Esophagus muscularis mucosa (tissue), 4 donors: ENCODE results near the gene GRK5. TPM values are rescaled to one million over a fixed set of nuclear protein-coding genes. Genes with fewer than 3 reads are reported as not detected.

Experiments used
- DNase-seq: peaks from one replicate; pipeline ENCODE4 v3.0.0-alpha.2; 2017; ENCODE audit errors: extremely low spot score
- H3K27ac ChIP-seq, 4 donors: fragments of 200-600 bp; sonication (generic); replicated peaks in 1 of 4; 1 replicate in 3 of 4; 2 replicates in 1 of 4; pipeline ENCODE4 v1.5.1; 2016 to 2019; ENCODE audit warnings: mild to moderate bottlenecking in 1 of 4
- H3K27me3 ChIP-seq, 4 donors: fragments of 200-600 bp; sonication (generic); one replicate each; pipeline versions ENCODE4 v1.5.1 to v1.6.0; 2016 to 2019
- H3K36me3 ChIP-seq, 4 donors: fragments of 200-600 bp; sonication (generic); one replicate each; pipeline ENCODE4 v1.5.1; 2016 to 2019
- H3K4me1 ChIP-seq, 4 donors: fragments of 200-600 bp; sonication (generic); one replicate each; pipeline ENCODE4 v1.5.1; 2016 to 2019
- H3K4me3 ChIP-seq, 4 donors: fragments of 200-600 bp; sonication (generic); 1 replicate in 2 of 4; 2 replicates in 2 of 4; pipeline ENCODE4 v1.5.1; 2016 to 2019; ENCODE audit warnings: mild to moderate bottlenecking in 4 of 4, moderate library complexity in 1 of 4
- H3K9me3 ChIP-seq, 4 donors: fragments of 200-600 bp; sonication (generic); 1 replicate in 3 of 4; 2 replicates in 1 of 4; pipeline ENCODE4 v1.5.1; 2016 to 2019
- CTCF ChIP-seq, 3 experiments: fragments of 200-600 bp in 2 of 3; fragments of 450-650 bp in 1 of 3; sonication (generic) in 2 of 3; IDR thresholded peaks; one replicate each; pipeline ENCODE4 v1.5.1; 2017 to 2019; ENCODE audit warnings: antibody characterized with exemption in 3 of 3, mild to moderate bottlenecking in 2 of 3, moderate library complexity in 1 of 3
- EP300 ChIP-seq: sonication (generic); formaldehyde crosslinking; IDR thresholded peaks from one replicate; pipeline ENCODE4 v1.6.1; 2017; ENCODE audit warnings: antibody characterized with exemption
- POLR2A ChIP-seq: fragments of 450-650 bp; IDR thresholded peaks from one replicate; pipeline ENCODE4 v1.6.1; 2017; ENCODE audit warnings: antibody characterized with exemption, moderate library complexity, mild to moderate bottlenecking, low read depth
- POLR2AphosphoS5 ChIP-seq, 2 donors: sonication (generic); formaldehyde crosslinking; IDR thresholded peaks; one replicate each; pipeline ENCODE4 v1.6.1; 2017; ENCODE audit warnings: antibody characterized with exemption in 2 of 2
- WGBS: methylation state at CpG from one replicate; pipeline ENCODE4 v1.1.5; 2018; 5-methylcytosine and 5-hydroxymethylcytosine counted together
- intact Hi-C: fragments of 100-400 bp; cut with DNase I; formaldehyde crosslinking; loops from one replicate; pipeline ENCODE4 v1.15.1; 2023
- total RNA-seq, 4 donors: library from RNA; depleted of rRNA; stranded (reverse); fragments of >200 nt; gene quantifications; one replicate each; pipeline versions ENCODE4 v1.1.0 to v1.2.1, GENCODE V29; 2016

GRK5 gene
- total RNA-seq, 4 donors from 2014 or later = 39.6 to 64.4 (median 50.7) TPM

DNA sequence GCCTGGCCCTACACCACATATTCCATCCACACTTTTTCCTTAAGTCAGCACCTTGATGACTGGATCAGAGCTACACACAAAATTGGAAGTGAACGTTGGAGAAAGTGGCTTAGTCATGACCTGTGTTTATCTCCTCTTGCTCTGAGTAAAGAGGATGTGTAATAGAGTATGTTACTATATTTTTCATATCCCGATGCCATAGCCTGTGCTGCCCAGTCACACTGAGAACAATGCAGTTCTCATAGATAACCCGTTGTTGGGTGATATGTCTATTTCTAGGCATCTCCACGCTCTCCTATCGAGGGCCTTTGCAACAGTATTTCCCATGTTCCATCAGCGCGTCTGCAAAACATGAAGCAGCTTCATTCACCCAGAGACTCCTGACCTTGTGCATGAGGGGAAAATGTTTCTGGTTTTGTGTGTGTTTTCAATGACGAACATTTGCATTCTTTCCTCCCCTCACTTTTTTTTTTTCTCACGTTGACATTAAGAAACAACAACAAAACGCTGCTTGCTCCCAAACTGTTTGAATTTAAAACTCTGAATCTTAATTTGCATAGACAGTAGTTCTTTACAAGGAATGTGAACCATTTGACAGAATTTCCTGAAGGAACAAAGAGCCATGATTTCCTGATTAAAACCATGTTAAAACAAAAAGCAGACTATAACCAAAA is 43.4 kb downstream of the GRK5 start:
- H3K27ac ChIP-seq = peak overlapping the region; percentile 81 to 89 (median 84)
- peaks cover 73 to 91% (median 86%) of the 10 kb centered on the region in 4 donors for H3K4me1 ChIP-seq
- H3K9me3 ChIP-seq = no peaks in the 10 kb centered on the region
- intact Hi-C loops = loop anchor here (5.0 kb wide), 1 partner anchor 43 kb away; the partner anchor contains the start of gene GRK5
- WGBS = 37% methylated on average over 10 of the region's 10 CpGs
- DNase-seq = no peak
- no peak for TF ChIP-seq CTCF (IDR thresholded peaks at IDR 0.05)
- TF ChIP-seq POLR2AphosphoS5 (IDR thresholded peaks at IDR 0.05) = peak in 1 of 2 donors; percentile 41
- no peak overlapping the region for H3K4me3 ChIP-seq
- H3K27me3 ChIP-seq = no peaks in the 10 kb centered on the region
- H3K36me3 ChIP-seq = peaks cover 0 to under 1% (median 0%) of the 10 kb centered on the region in 4 donors

GRCh38 chr10:119251315-119251708 is 43.9 kb downstream of the GRK5 start:
- DNase-seq = no peak

DNA sequence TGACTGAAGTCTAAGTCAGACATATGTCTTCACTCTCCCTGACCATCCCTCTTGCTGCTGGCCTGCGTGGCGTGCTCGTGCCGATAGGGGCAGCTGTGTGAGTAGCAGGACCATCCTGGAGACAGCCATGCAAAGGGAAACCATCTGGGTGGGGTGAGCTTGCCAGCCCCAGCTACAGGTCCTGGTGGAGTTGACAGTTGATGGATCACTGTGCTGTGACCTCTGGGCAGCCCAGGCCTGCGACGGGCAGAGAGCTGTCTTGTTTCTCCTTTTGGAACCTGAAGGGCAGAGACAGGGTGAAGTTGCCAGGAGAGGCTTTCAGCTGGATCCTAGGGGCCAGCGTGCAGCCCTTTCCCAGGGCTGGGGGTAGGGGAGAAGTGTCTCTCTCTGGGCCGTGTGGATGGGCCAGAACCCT is 44.7 kb downstream of the GRK5 start:
- Histone ChIP-seq H3K4me1 (peaks cover 70 to 86% (median 80%) of the 10 kb centered on the region in 4 donors), H3K27me3 (no peaks in the 10 kb centered on the region), H3K4me3 (no peak overlapping the region), H3K9me3 (no peaks in the 10 kb centered on the region), H3K27ac (peak overlapping the region; percentile 81 to 89 (median 84)), H3K36me3 (peaks cover 0 to 6% (median 0%) of the 10 kb centered on the region in 4 donors)
- TF ChIP-seq POLR2A (no peak), EP300 (no peak), CTCF (IDR thresholded peaks at IDR 0.05) (peak in 1 of 3 experiments; percentile 46), POLR2AphosphoS5 (IDR thresholded peaks at IDR 0.05) (no peak)
- intact Hi-C loops = loop anchor here (5.0 kb wide), 1 partner anchor 45 kb away; the partner anchor contains the start of gene GRK5
- DNase-seq = no peak
- WGBS = 85% methylated on average over 2 of the region's 8 CpGs

More at GRCh38 chr10:119251315-119251708, 43.9 kb downstream of the GRK5 start:
- no peaks in the 10 kb centered on the region for H3K9me3 ChIP-seq
- peaks cover 0 to 6% (median 0%) of the 10 kb centered on the region in 4 donors for H3K36me3 ChIP-seq
- H3K4me1 ChIP-seq = peaks cover 77 to 93% (median 88%) of the 10 kb centered on the region in 4 donors
- H3K27me3 ChIP-seq = no peaks in the 10 kb centered on the region
- intact Hi-C loops = loop anchor here (5.0 kb wide), 1 partner anchor 44 kb away; the partner anchor contains the start of gene GRK5
- WGBS = 26% methylated on average over 7 of the region's 7 CpGs
- H3K4me3 ChIP-seq = no peak overlapping the region
- no peak for TF ChIP-seq POLR2A
- TF ChIP-seq POLR2AphosphoS5 (IDR thresholded peaks at IDR 0.05) = peak; percentile 44 to 61
- peak overlapping the region; percentile 81 to 89 (median 84) for H3K27ac ChIP-seq

DNA sequence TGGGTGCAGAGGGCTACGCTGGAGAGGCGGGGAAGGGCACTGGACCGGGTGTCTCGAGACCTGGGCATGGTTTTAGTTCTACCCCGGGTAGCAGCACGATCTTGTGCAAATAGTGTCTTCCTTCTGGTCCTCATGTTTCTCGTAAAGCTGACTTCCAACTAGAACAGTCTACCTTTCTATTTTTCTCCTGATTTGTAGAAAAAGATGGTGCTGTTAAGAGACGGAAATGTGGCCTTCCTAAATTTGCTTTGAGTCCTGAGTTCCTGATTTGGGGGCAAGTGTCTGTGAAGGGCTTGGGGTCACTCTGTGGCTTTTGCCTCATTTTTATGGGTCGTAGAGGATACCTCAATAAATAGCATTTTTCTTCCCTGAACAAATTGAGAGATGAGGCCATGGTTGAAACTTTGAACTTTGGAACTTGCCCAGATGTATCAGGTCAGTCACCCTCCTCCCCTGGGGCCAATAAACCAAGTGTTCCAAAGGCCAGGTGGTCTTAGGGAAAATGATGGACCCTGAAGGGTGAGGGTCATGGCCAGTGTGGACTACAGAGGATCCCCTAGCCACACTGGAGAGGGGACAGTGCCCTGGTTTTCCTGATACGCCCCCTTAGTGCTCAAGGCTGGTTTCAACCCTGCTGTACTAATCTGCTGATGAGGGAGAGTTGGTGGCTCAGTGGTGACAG is 45.2 kb downstream of the GRK5 start:
- intact Hi-C loops = loop anchor here (5.0 kb wide), 1 partner anchor 45 kb away; the partner anchor contains the start of gene GRK5
- no peak for TF ChIP-seq EP300
- TF ChIP-seq CTCF (IDR thresholded peaks at IDR 0.05) = no peak
- no peak for TF ChIP-seq POLR2AphosphoS5 (IDR thresholded peaks at IDR 0.05)
- no peak for TF ChIP-seq POLR2A
- Histone ChIP-seq H3K9me3 (no peaks in the 10 kb centered on the region), H3K27ac (peak overlapping the region; percentile 81 to 89 (median 84)), H3K4me3 (no peak overlapping the region), H3K4me1 (peaks cover 65 to 84% (median 77%) of the 10 kb centered on the region in 4 donors), H3K36me3 (peaks cover 0 to 6% (median 0%) of the 10 kb centered on the region in 4 donors), H3K27me3 (no peaks in the 10 kb centered on the region)
- WGBS = 93% methylated on average over 9 of the region's 10 CpGs
- no peak for DNase-seq
